Activated CD4-positive, alpha-beta T cell treated with anti-CD3 and anti-CD28 coated beads for 4 hours (primary cell): ENCODE data around the gene MAPK7.

Source experiments
- DNase-seq, 2 donors: peaks; one replicate each; pipeline ENCODE4 v3.0.0-alpha.2; 2020

The MAPK7 gene

DNA sequence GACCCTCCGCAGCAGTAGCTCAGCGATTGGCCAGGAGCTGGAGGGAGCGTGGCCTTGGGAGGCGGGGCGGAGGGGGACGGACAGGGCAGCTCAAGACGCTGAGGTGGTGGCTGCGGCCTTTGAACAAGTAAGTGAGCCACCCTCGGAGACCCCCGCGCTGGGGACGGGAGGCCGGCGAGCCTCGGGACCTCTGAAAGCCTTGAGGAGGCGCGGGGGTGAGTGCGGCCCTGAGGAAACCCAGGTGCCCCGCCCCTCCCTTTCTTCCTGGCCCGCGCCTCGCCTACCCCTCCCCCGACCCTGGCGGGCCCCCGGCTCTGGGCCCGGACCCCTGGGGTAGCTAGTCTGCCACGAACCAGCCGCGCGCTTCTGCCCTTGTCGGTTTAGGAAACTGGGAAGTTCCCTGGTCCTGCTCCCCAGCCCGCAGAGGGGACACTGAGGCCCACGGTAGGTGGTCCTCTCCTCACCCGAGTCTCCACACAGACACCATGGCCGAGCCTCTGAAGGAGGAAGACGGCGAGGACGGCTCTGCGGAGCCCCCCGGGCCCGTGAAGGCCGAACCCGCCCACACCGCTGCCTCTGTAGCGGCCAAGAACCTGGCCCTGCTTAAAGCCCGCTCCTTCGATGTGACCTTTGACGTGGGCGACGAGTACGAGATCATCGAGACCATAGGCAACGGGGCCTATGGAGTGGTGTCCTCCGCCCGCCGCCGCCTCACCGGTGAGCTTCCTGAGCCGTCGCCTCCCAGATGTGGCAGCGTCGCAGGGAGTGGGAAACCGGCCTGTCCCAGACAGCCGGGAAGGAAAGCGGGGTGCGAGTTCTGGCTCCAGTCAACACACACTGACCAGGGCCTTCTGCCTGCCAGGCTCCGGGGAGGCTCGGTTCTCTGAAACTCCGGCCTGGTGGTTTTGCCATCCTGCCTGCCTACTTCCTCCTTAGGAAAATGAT is at the start of gene MAPK7:
Gene MAPK7 (plus strand): TSS at position 83 of the 945 bp plus-strand sequence. CDS start 403 bp downstream, at position 486.
- no peak for DNase-seq

DNA sequence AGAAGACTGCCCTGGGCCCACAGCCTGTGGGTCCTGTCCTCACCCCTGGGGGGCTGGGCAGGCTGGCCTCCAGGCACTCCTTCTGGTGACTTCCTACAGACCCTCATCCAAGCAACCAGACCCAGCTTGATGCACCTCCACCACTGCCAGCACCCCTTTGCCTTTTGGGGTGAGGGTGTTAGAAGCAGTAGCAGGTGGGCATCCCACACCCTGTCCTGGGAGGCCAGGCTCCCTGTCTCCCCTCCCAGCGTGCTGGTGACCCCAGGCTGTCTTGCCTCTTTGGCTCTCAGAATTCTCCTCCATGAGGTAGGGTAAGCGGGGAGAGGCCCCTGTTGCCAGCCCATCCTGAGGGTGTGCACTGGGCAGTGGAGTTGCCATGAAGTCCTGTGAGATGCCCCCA is 49.2 kb upstream of the MAPK7 start:
- DNase-seq: no peak

DNA sequence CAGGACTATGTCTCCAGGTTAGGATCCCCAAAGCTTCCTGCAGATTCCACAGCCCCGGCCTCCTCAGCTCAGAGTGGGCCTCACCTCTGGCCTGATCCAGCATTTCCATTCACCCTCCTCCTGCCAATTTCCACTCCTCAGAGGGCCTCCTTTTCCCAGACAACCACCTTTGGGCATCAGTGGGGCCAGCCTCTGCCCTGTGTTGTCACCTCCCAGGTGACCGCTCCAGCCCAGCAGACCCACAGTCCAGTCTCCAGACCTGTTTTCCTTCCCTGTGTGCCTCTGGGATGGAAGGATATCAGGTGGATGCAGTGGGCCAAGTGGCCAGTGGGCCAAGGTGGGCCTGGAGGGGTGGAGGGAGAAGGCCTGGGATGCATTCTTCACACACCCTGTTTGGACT is 48.5 kb upstream of the MAPK7 start:
- no peak for DNase-seq

DNA sequence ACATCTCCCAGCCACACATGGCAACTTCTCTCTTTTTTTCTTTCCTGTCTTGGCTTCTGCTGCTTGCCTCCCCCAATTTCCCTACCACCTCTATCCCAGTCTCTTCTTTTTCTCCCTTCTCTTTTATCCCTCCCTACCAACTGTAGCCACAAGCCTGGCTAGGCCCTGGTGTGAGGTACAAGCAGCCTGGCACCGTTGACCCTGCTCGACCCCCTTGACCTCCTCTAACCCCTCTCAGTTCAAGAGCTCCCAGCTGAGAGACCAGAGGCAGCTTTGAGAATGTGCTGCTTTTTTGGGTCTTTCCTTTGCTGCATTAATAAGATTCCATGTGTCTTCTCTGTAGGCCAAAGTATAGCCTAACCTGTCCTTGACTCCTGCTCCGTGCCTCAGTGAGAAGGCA is 48.0 kb upstream of the MAPK7 start:
- no peak for DNase-seq

DNA sequence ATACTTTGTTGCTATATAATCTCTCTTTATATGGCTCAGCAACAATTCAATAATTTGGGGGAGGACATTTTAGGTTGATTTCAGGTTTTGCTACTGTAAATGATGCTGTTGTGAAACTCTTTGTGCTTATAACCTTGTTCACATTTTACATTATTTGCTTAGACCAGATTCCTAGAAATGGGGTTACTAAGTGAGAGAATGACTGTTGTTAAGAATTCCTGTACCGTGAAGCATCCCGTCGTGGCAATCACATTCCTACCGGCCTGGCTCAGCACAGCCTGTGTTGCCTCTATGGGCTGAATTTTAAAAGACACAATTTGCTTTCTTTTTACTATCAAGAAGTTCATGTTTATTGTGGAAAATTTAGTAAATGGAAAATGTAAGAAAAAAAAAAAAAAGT is 47.2 kb upstream of the MAPK7 start:
- no peak for DNase-seq

DNA sequence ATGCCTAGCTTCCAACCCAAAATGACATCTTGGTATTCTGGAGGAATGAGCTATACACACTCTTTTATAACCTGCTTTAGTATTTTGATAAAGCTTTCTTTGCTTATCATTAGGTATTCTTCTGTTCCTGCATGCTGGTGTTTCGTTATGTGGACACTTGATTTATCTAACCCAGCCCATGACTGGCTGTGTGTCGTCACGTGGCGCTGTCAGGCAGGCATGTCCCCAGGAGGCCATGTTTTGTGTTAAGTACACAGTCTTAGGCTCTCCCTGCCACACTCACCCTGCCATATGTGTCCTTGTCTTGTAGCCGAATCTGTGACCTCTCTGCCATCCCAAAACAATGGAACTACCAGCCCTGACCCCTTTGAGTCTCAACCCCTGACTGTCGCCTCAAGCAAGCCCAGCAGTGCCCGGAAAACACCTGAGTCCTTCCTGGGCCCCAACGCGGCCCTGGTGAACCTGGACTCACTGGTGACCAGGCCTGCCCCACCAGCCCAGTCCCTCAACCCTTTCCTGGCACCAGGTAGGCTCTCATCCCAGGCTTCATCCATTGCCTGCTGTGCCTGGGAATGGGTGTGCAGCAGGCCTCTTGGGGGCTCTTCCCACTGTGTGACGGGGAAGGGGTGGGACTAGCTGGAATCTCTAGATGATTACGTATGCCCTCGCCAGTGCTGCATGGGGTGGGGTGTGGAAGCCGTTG is 46.6 kb upstream of the MAPK7 start:
- no peak for DNase-seq

DNA sequence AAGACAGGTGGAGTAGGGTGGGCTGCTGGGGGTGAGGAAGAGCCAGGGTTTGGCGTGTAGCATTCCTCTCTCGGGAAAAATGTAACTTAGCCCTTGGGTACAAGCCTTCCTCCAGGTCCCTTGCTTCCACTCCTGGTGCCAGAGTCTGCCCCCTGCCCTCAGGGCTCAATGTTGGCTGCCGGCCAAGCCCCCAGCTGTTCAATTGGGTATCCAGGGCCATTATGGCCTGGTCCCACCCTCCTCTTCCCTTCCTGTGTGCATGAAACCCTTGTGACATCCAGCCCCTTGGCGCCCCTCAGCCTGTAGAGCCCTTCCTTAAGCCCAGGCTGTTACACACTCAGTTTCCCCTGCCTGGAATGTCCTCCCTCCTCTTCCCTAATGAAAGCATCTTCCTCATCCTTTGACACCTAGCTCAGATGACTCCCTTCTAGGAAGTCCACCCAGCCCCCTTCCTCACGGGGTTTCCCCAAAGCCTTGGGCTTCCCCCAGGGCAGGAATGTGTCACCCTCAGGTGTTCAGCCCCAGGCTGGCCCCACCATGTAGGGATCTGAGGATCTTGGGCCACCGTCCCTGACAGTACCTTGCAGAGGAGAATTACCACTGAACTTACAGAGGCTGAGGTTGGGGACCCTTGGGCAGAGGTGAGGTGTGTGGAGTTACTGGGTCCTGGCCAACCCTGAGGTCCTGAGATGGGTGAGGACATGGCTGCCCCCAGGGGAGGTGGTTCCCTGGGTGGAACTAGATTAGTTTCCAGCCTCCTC is 45.7 kb upstream of the MAPK7 start:
- no peak for DNase-seq

DNA sequence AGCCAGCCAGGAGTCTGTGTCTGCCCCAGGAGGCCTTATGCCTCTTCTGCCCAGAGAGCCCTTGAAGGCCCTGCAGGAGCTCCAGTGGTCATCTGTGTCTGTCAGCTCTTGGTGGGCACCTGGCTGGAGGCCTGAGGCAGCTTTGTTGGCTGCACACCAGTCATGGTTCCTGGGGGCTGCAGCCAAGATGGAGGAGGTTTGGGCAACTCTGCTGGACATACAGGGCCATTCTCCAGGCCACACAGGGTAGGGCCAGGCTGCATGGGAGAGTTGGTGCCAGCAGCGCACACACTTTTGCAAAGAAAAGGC is 45.2 kb upstream of the MAPK7 start:
- no peak for DNase-seq

DNA sequence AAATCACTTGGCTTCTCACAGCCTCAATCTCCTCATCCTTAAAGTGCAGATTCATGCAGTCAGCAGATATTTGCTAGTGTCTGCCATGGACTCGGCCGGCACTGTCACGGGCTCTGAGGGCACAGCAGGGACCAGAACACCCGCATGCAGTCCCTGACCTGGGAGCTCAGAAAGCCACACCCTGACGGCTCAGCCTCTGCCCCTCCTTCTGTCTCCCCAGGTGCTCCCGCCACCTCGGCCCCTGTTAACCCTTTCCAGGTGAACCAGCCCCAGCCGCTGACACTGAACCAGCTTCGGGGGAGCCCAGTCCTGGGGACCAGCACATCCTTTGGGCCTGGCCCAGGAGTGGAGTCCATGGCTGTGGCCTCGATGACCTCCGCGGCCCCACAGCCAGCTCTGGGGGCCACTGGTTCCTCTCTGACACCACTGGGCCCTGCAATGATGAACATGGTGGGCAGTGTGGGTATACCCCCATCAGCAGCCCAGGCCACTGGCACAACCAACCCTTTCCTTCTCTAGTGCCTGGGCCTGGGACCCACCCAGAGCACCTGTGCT is 44.5 kb upstream of the MAPK7 start:
- DNase-seq: no peak

DNA sequence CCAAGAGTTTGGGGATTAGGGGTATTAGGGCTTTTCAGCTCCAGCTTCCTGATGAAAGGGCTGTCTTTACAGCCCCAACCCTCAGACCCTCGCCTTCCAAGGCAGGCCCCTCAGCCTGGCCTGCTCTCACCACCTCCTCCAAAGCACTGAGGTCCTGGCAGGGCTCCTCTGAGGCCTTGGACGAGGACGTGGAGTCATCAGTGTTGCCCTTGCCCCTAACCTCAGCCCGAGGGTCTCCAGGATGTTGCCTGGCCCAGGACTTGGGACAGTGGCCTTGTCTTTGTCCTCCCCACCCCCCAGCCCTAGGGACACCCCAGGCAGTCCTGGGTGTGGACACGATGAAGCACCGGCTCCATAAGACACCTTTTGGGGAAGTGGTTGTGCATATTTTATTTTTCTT is 44.0 kb upstream of the MAPK7 start:
- DNase-seq: no peak

DNA sequence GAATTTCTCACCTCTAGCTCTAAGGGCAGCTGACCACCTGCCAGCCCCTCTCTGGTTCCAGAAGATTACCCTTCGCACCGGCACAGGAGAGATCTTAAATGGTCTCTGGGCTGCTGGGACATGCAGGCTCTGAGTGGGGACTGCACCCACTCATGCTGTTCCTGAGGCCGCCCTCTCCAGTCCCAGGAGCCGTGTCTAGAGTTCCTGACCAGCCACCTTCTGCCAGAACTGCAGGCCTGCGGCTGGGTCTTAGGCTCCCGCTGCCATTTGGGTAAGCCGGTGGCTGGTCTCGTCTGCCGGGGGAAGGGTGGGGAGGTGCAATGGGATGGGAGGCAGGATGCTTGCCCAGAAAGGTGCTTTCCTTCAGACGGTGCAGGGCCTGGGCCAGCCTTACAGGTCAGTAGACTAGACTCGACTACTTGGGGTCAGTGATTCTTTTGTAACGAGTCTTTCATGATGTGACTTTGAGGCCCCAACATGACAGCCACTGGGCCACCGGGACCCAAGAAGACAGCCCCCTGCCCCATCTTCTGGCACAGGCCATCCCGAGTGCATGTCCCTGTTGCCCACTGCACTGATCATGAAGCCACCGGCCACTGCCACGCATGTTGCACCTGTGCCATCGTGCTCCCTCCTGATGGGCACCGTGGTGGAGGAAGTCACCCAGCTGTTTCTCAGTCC is 42.2 kb upstream of the MAPK7 start:
- no peak for DNase-seq

DNA sequence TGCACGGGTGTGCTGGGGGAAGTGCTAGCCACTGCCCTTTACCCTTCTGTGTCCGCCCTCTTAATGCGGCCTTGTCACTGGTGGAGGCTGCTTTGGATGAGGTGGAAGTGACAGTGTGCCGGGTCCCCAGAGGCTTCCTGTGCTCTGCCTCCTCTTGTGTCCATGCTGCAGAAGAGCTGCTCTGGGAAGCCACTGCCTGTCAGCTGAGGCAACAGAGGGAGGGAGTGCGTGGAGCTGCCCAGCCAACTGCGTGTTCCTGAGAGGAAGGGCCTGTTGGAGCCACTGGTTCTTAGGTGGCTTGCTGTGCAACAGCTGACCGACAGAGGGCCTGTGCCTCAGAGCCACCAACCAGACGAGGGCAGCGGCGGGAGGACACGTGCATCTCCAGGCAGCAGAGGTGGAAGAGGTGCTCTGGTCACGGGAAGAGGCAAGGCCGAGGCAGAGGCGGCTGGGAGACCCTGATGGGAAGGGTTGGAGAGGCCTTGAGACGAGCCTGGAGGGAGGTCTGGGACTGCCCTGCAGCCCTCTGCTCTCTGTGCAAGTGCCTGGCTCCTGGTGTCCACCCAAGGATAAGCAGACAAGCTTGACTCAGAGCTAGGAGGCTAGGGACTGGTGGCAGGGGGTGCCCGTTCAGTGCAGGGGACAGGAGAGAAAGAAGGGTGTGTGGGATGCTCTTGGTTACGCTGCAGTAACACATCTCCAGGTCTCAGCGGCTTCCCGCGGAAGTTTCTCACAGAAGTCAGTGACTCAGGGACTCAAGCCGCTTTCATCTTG is 41.2 kb upstream of the MAPK7 start:
- no peak for DNase-seq

DNA sequence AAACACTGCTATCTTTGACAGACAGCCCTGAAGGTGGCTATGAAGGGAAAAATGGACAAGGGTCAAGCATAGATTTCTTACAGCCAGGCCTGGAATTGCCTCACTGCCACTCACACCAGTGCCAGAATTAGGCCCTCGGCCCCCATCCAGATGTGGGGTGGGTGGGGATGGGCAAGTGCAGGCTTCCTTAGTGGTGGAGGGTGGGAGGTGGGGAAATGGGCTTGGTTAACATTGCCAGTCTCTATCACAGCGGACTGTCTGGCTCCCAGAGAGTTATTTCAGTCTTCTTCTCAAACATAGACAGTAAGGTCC is 40.6 kb upstream of the MAPK7 start:
- DNase-seq: no peak

DNA sequence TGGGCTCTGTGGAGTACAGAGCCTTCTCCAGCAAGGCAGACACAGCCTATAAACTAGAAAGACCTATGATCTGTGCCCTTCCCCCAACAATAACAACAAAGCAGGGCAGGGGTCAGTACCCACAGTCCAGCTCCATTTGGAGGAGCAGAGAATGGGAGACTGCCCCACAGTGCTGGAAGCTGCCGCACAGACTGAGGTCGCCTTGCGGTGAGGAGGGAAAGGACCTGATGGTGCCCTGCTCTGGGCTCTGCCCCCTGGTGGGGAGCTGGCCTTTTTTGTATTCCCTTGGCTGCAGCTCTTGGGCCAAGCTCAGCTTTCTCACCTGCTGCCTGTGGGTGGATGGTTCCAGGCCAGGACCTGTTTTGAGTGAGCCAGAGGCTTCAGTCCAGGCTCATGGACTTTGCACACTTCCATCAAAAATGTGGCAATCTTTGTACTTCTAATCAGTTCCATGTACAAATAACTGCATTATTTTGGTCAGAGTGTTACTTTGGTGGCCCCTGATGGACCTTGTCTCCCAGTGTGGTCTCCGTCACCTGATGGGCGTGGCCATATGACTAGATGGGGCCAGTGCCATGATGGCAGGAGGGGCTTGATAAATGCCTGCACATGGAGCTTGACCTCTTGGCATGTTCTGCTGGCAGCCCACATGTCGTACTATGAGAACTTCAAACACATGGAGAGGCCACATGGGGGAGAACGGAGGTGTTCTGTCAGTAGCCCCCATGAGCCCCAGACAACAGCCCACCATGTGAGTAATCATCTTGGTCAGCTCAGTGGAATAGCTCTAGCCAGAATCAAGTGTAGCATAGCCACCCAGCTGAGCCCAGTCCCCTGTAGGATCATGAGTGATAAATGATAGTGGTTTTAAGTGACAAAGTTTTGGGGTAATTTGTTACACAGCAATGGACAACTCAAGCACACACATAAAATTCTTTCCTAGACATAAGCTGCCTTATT is 40.0 kb upstream of the MAPK7 start:
- peak; percentile 59 to 65 for DNase-seq

DNA sequence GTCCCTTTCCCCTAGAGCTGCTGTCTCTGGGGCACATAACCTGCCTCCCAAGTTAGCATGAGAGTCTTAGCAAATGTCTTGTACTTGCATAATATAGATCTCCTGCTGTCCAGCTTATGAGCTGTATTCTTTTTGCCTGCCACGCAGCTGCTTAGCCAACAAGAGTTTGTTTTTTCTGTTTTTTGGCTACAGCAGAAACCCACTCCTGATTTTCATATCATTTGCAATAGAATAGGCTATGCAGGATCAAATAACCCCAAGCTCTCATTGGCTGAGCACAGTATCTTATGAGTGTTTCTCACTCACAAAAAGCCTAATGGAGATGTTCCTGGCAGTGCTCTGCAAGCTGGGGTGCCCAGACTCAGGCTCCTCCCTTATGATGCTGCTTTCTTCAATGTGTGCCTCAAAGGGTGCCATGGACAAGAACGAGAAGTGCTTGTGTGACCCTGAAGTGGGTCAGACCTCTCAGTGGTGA is 38.9 kb upstream of the MAPK7 start:
- no peak for DNase-seq

DNA sequence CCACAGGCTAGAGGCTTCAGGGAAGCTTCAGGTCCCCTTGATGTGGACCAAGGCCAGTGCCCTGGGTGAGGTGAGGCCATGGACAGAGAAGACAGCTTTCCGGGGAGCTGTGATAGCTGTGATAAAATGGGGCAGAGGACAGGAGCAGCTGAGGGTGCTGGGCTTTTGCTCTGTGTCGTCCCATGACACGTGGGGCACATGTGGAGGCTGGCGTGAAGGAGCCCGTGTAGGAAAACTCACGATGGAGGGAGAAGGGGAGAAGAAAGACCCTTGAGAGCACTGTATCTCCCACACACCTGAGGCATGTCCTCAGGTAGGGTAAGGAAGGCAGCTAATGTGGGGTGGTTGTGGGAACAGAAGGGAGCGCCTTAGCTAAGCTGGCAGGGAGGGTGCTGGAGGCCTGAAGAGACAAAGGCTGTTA is 37.1 kb upstream of the MAPK7 start:
- DNase-seq: no peak

DNA sequence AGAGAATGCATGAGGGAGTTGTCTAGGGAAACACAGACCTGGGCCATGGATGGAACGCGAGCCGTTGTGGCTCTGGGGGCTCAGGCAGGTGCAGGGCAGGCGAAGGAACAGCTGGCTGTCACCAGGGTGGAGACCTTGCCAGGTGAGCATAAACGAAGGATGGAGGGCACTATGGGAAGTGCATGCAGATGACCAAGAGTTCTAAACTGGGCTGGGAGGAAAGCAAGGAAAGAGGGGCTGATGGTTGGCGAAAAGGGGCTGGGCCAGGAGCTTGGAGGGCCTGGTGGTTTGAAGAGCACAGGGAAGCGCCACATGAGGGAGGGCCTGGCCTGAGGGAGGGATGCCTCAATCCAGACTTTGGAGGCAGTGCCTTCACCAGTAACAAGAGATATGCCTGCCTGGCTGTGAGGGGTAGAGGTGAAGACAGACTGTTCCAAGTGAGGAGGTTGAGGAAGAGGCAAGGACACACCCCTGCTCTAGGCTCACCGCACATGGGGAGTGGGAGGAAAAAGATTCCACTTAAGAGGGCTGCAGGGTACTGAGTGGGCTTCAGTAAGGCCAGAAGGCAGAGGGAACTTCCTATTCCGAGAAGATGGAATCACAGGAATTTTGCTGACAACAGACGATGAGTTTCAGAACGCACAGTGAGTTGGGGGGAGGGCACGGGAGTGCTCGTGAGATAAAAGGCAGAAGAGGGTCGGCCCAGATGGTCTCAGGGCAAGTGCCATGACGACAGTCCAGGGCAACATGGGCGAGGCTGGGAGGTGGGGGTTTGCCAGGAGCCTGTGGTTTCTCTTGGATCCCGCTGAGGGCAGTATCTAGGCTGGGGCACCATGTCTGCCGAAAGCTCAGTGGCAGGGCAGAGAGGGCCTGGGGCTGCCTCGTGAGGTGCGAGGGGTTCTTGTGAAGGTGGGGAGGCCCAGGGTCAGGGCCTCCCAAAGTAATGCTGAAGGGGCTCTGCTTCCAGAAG is 36.4 kb upstream of the MAPK7 start:
- DNase-seq: no peak

DNA sequence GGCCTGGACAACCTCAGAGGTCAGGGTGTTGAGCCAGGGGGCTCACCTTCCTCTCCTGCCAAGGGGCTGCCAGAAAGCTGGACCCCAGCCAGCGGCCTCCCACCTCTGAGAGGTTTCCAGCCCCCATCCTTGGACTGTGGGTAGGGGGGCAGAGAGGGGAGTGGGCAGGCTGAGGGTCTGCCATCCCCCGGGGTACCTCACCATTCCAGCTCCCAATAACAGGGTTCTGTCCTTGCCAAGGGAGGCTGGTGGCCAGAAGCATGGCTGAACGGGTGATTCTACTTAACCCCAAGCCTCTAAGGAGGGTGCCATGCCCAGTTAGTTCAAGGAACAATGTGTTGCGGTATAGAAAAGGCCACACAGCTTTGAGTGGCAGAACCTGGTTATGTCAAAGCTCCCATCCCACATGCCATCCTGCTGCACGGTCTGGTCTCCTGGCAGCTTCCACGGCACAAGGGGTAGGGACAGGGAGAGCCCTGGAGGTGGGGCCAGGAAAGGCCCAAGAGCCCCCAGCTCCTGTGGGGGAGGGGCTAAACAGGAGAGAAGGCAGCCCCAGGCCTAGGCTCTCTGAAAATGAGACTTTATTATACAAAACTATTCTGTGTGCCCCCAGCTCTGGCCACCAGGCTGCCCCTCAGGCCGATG is 35.6 kb upstream of the MAPK7 start:
- DNase-seq: no peak

DNA sequence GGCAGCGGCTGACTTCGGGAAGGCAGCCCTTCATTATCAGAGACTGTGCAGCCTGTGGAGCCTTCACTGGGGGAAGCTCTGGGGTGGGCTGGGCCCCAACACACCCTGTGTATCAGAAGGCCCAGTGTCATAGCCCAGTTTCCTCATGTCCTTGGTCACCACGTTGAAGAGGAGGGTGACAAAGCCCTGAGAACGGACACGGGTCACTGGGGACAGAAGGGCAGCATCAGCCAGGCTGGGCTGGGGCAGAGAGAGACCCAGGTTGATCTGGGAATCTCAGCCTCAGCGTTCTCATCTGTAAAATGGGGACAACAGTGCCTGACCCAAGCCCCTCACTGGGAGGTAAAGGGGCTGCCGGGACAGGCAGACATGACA is 35.1 kb upstream of the MAPK7 start:
- DNase-seq: no peak
